Activated CD8-positive, alpha-beta T cell treated with anti-CD3 and anti-CD28 coated beads for 36 hours (primary cell): ENCODE results near the gene ATF7. TPM values are rescaled to one million over a fixed set of nuclear protein-coding genes. Genes with fewer than 3 reads are reported as not detected.

Source experiments
- ATAC-seq: fragments of 200-7000 bp; cut with Tn5 transposase; one replicate; pipeline ENCODE4 v1.10.0; 2021; ENCODE audit warnings: mild to moderate bottlenecking, moderate library complexity
- CTCF ChIA-PET: fragments of 350-600 bp; sonication (Branson Sonifier 250); formaldehyde crosslinking; loops from one replicate; lab custom pipeline; 2021; ENCODE audit warnings: antibody characterized with exemption; lab: Charles Lee
- POLR2A ChIA-PET: fragments of 350-600 bp; sonication (Branson Sonifier 250); formaldehyde crosslinking; loops from one replicate; lab custom pipeline; 2021; ENCODE audit warnings: antibody characterized with exemption; lab: Charles Lee
- DNase-seq: peaks from one replicate; pipeline ENCODE4 v3.0.0-alpha.2; 2020
- H3K27ac Mint-ChIP-seq: one replicate; pipeline ENCODE4 v1.8.0; 2021; ENCODE audit warnings: mild to moderate bottlenecking, mixed read lengths
- H3K27me3 Mint-ChIP-seq: one replicate; pipeline ENCODE4 v1.8.0; 2021; ENCODE audit warnings: mixed read lengths
- H3K36me3 Mint-ChIP-seq: one replicate; pipeline ENCODE4 v1.8.0; 2021; ENCODE audit warnings: low read depth, mixed read lengths
- H3K4me1 Mint-ChIP-seq: one replicate; pipeline ENCODE4 v1.8.0; 2021; ENCODE audit warnings: low read depth, mixed read lengths
- H3K4me3 Mint-ChIP-seq: one replicate; pipeline ENCODE4 v1.8.0; 2021; ENCODE audit warnings: mild to moderate bottlenecking, moderate library complexity, mixed read lengths
- H3K9me3 Mint-ChIP-seq: one replicate; pipeline ENCODE4 v1.8.0; 2021; ENCODE audit warnings: mixed read lengths
- CTCF ChIP-seq: fragments of 200-600 bp; IDR thresholded peaks from one replicate; pipeline ENCODE4 v1.8.0; 2022; ENCODE audit warnings: antibody characterized with exemption, mild to moderate bottlenecking
- intact Hi-C: fragments of 100-400 bp; cut with micrococcal nuclease; formaldehyde crosslinking; loops from one replicate; pipeline ENCODE4 v1.10.0; 2022
- total RNA-seq, 2 experiments: library from RNA; stranded (reverse); gene quantifications; one replicate each; pipeline ENCODE4 v1.2.3, GENCODE V29; 2021

ATF7 gene
- total RNA-seq, 2 experiments from 2014 or later: 22.0 to 22.6 TPM

GRCh38 chr12:53506881-53507602 lies 119.1 kb downstream of the ATF7 start, which contains the start of gene NPFF:
Gene NPFF, minus strand, starts transcription at chr12:53507484. Its CDS starts 10 bp downstream, at chr12:53507474.
- Mint-ChIP-seq H3K27me3 (no peaks in the 10 kb centered on the region), H3K36me3 (peaks cover 3% of the 10 kb centered on the region), H3K27ac (no peak within 1 kb of the TSS), H3K9me3 (no peaks in the 10 kb centered on the region), H3K4me3 (no peak within 1 kb of the TSS), H3K4me1 (peaks cover 23% of the 10 kb centered on the region)
- ChIA-PET CTCF (interaction anchor here (0.7 to 4.8 kb wide), 9 partner anchors 13 to 186 kb away, joined by 3 to 66 read pairs (median 13); partner anchors contain the start of gene AAAS), POLR2A (interaction anchor here (54.1 kb wide), 1 partner anchor 39 kb away, joined by 1494 read pairs; the partner anchor contains the start of gene PCBP2)
- DNase-seq (no peak), ATAC-seq (no peak)
- intact Hi-C loops: loop anchor here (5.0 to 10.0 kb wide), 2 partner anchors 35 to 152 kb away; no protein-coding TSS in a partner anchor
- no peak for TF ChIP-seq CTCF

GRCh38 chr12:53506450-53506785 lies 119.8 kb downstream of the ATF7 start:
- intact Hi-C loops: loop anchor here (5.0 to 10.0 kb wide), 2 partner anchors 34 to 152 kb away; no protein-coding TSS in a partner anchor

GRCh38 chr12:53505555-53506449 lies 120.4 kb downstream of the ATF7 start:
- Mint-ChIP-seq H3K9me3 (no peaks in the 10 kb centered on the region), H3K27me3 (no peaks in the 10 kb centered on the region), H3K4me1 (peaks cover 26% of the 10 kb centered on the region), H3K4me3 (no peak overlapping the region), H3K36me3 (peaks cover 3% of the 10 kb centered on the region), H3K27ac (no peak overlapping the region)
- POLR2A ChIA-PET: interaction anchor here (54.1 kb wide), 1 partner anchor 38 kb away, joined by 1494 read pairs; the partner anchor contains the start of gene PCBP2
- ATAC-seq (no peak), DNase-seq (no peak)
- no peak for TF ChIP-seq CTCF
- intact Hi-C loops: loop anchor here (5.0 to 10.0 kb wide), 2 partner anchors 34 to 151 kb away; no protein-coding TSS in a partner anchor
- CTCF ChIA-PET: interaction anchor here (1.0 to 1.9 kb wide), 2 partner anchors 154 to 178 kb away, joined by 3 to 4 read pairs; no protein-coding TSS in a partner anchor

More at GRCh38 chr12:53506450-53506785, 119.8 kb downstream of the ATF7 start:
- Mint-ChIP-seq H3K27ac (no peak overlapping the region), H3K4me1 (peaks cover 26% of the 10 kb centered on the region), H3K9me3 (no peaks in the 10 kb centered on the region), H3K4me3 (no peak overlapping the region), H3K27me3 (no peaks in the 10 kb centered on the region), H3K36me3 (peaks cover 3% of the 10 kb centered on the region)
- POLR2A ChIA-PET: interaction anchor here (54.1 kb wide), 1 partner anchor 39 kb away, joined by 1494 read pairs; the partner anchor contains the start of gene PCBP2
- DNase-seq (no peak), ATAC-seq (no peak)
- TF ChIP-seq CTCF: no peak
- CTCF ChIA-PET: interaction anchor here (3.7 kb wide), 1 partner anchor 183 kb away, joined by 23 read pairs; no protein-coding TSS in a partner anchor

GRCh38 chr12:53505086-53505485 lies 121.1 kb downstream of the ATF7 start:
- ATAC-seq (no peak), DNase-seq (no peak)
- ChIA-PET POLR2A (interaction anchor here (0.6 to 54.1 kb wide), 3 partner anchors 37 to 153 kb away, joined by 3 to 1494 read pairs (median 3); partner anchors contain the start of gene PCBP2), CTCF (interaction anchor here (1.0 to 1.9 kb wide), 3 partner anchors 28 to 177 kb away, joined by 3 to 5 read pairs (median 4); no protein-coding TSS in a partner anchor)
- H3K27me3 Mint-ChIP-seq: no peaks in the 10 kb centered on the region
- intact Hi-C loops: loop anchor here (5.0 to 10.0 kb wide), 2 partner anchors 33 to 150 kb away; no protein-coding TSS in a partner anchor
- H3K36me3 Mint-ChIP-seq: peaks cover 3% of the 10 kb centered on the region
- TF ChIP-seq CTCF: no peak
- H3K9me3 Mint-ChIP-seq: no peaks in the 10 kb centered on the region
- peaks cover 27% of the 10 kb centered on the region for H3K4me1 Mint-ChIP-seq
- H3K27ac Mint-ChIP-seq: no peak overlapping the region
- no peak overlapping the region for H3K4me3 Mint-ChIP-seq
